Tibial nerve (tissue), 4 donors: Measurements from ENCODE around the gene GPRIN2. TPM values are rescaled to one million over a fixed set of nuclear protein-coding genes. Genes with fewer than 3 reads are reported as not detected.
"Not testable (repeated sequence)": the region's sequence is repeated elsewhere in the genome, so short reads cannot be mapped to it uniquely, and the experiment has no call there.

Experiments
- DNase-seq, 2 donors: peaks; one replicate each; pipeline ENCODE4 v3.0.0-alpha.2; 2019; ENCODE audit warnings: low spot score in 2 of 2
- H3K27ac ChIP-seq, 4 donors: fragments of 200-600 bp; sonication (generic) in 3 of 4; one replicate each; pipeline ENCODE4 v1.5.1; 2017 to 2019; ENCODE audit warnings: mild to moderate bottlenecking in 1 of 4
- H3K27me3 ChIP-seq, 2 donors: fragments of 200-600 bp; sonication (generic) in 1 of 2; one replicate each; pipeline versions ENCODE4 v1.5.1 to v1.6.0; 2017 to 2019
- H3K36me3 ChIP-seq, 3 donors: fragments of 200-600 bp; sonication (generic); one replicate each; pipeline ENCODE4 v1.5.1; 2018 to 2019
- H3K4me1 ChIP-seq, 4 donors: fragments of 200-600 bp; sonication (generic) in 3 of 4; one replicate each; pipeline ENCODE4 v1.5.1; 2017 to 2019
- H3K4me3 ChIP-seq, 4 donors: fragments of 200-600 bp; sonication (generic) in 3 of 4; one replicate each; pipeline ENCODE4 v1.5.1; 2017 to 2019; ENCODE audit warnings: mild to moderate bottlenecking in 1 of 4, moderate library complexity in 1 of 4
- H3K9me3 ChIP-seq, 4 donors: fragments of 200-600 bp; sonication (generic) in 3 of 4; one replicate each; pipeline ENCODE4 v1.5.1; 2017 to 2019
- CTCF ChIP-seq, 5 experiments: fragments of 200-600 bp in 3 of 5; fragments of 450-650 bp in 2 of 5; sonication (generic) in 3 of 5; IDR thresholded peaks; one replicate each; pipeline ENCODE4 v1.5.1; 2016 to 2019; ENCODE audit warnings: antibody characterized with exemption in 5 of 5, mild to moderate bottlenecking in 3 of 5, moderate library complexity in 2 of 5
- EP300 ChIP-seq, 2 donors: sonication (generic); formaldehyde crosslinking; IDR thresholded peaks; one replicate each; pipeline ENCODE4 v1.6.1; 2017; ENCODE audit warnings: antibody characterized with exemption in 2 of 2, mild to moderate bottlenecking in 1 of 2
- POLR2A ChIP-seq, 2 donors: fragments of 450-650 bp; IDR thresholded peaks; one replicate each; pipeline ENCODE4 v1.6.1; 2017; ENCODE audit warnings: antibody characterized with exemption in 2 of 2, mild to moderate bottlenecking in 2 of 2, moderate library complexity in 2 of 2
- WGBS, 2 donors: methylation state at CpG; one replicate each; pipeline ENCODE4 v1.1.5; 2018; 5-methylcytosine and 5-hydroxymethylcytosine counted together
- total RNA-seq, 4 donors: library from RNA; depleted of rRNA; stranded (reverse); fragments of >200 nt; gene quantifications; one replicate each; pipeline ENCODE4 v1.1.0, GENCODE V29; 2016

GPRIN2 gene
- total RNA-seq, 4 donors from 2014 or later: 0.98 to 2.8 (median 2.3) TPM

GRCh38 chr10:46565591-46566332 is 9.3 kb upstream of the GPRIN2 start:
- not testable (repeated sequence) for H3K27me3 ChIP-seq
- TF ChIP-seq CTCF (IDR thresholded peaks at IDR 0.05): peak; percentile 41 to 73 (median 55)
- 8 to 9% methylated on average over 4 of the region's 6 CpGs for WGBS, 2 donors

GRCh38 chr10:46560952-46561351 is 4.5 kb upstream of the GPRIN2 start:
- no peak overlapping the region for H3K4me3 ChIP-seq
- peaks cover 0 to 11% (median 4%) of the 10 kb centered on the region in 4 donors for H3K4me1 ChIP-seq
- DNase-seq: no peak
- H3K9me3 ChIP-seq: no peaks in the 10 kb centered on the region
- TF ChIP-seq POLR2A (IDR thresholded peaks at IDR 0.05): no peak
- TF ChIP-seq CTCF (IDR thresholded peaks at IDR 0.05): no peak
- TF ChIP-seq EP300 (IDR thresholded peaks at IDR 0.05): no peak
- H3K27ac ChIP-seq: no peak overlapping the region
- H3K36me3 ChIP-seq: no peaks in the 10 kb centered on the region
- 37 to 59% methylated on average over 1 of the region's 1 CpG for WGBS, 2 donors
- peaks cover 0 to 38% of the 10 kb centered on the region in 2 donors for H3K27me3 ChIP-seq

More at GRCh38 chr10:46565591-46566332, 9.3 kb upstream of the GPRIN2 start:
- H3K4me1 ChIP-seq, H3K36me3 ChIP-seq, H3K4me3 ChIP-seq, H3K27ac ChIP-seq, H3K9me3 ChIP-seq: not testable (repeated sequence)
- DNase-seq: peak; percentile 35 to 66

- peaks cover 0 to 44% of the 10 kb centered on the region in 2 donors for H3K27me3 ChIP-seq
- 72 to 74% methylated on average over 5 of the region's 5 CpGs for WGBS, 2 donors
- peaks cover 0 to 16% (median 8%) of the 10 kb centered on the region in 4 donors for H3K4me1 ChIP-seq
These were observed 3.9 kb upstream of the GPRIN2 start for GRCh38 chr10:46560381-46560780.

GRCh38 chr10:46559231-46559671 is 2.8 kb upstream of the GPRIN2 start:
- no peak for DNase-seq
- Histone ChIP-seq H3K27ac (no peak overlapping the region), H3K9me3 (no peaks in the 10 kb centered on the region), H3K27me3 (peaks cover 0 to 55% of the 10 kb centered on the region in 2 donors), H3K4me1 (peaks cover 0 to 16% (median 8%) of the 10 kb centered on the region in 4 donors), H3K36me3 (no peaks in the 10 kb centered on the region), H3K4me3 (no peak overlapping the region)
- TF ChIP-seq POLR2A (IDR thresholded peaks at IDR 0.05) (no peak), EP300 (IDR thresholded peaks at IDR 0.05) (no peak), CTCF (IDR thresholded peaks at IDR 0.05) (no peak)
- 95 to 97% methylated on average over 5 of the region's 5 CpGs for WGBS, 2 donors

More at GRCh38 chr10:46560381-46560780, 3.9 kb upstream of the GPRIN2 start:
- Histone ChIP-seq H3K9me3 (no peaks in the 10 kb centered on the region), H3K4me3 (no peak overlapping the region), H3K36me3 (no peaks in the 10 kb centered on the region), H3K27ac (no peak overlapping the region)
- no peak for TF ChIP-seq CTCF (IDR thresholded peaks at IDR 0.05)
- TF ChIP-seq POLR2A (IDR thresholded peaks at IDR 0.05): no peak
- TF ChIP-seq EP300 (IDR thresholded peaks at IDR 0.05): no peak
- DNase-seq: no peak

- H3K9me3 ChIP-seq: no peaks in the 10 kb centered on the region
- H3K27me3 ChIP-seq: peaks cover 0 to 61% of the 10 kb centered on the region in 2 donors
- no peak overlapping the region for H3K27ac ChIP-seq
- peaks cover 0 to 16% (median 8%) of the 10 kb centered on the region in 4 donors for H3K4me1 ChIP-seq
- TF ChIP-seq EP300 (IDR thresholded peaks at IDR 0.05) (no peak), CTCF (IDR thresholded peaks at IDR 0.05) (no peak), POLR2A (IDR thresholded peaks at IDR 0.05) (no peak)
- H3K36me3 ChIP-seq: no peaks in the 10 kb centered on the region
- H3K4me3 ChIP-seq: no peak overlapping the region
- DNase-seq: no peak
- 87% methylated on average over 9 of the region's 9 CpGs for WGBS, 2 donors
These were observed 2.1 kb upstream of the GPRIN2 start for GRCh38 chr10:46558392-46559185.
